ENCODE data around the gene C5orf58.

Gene C5orf58

DNA sequence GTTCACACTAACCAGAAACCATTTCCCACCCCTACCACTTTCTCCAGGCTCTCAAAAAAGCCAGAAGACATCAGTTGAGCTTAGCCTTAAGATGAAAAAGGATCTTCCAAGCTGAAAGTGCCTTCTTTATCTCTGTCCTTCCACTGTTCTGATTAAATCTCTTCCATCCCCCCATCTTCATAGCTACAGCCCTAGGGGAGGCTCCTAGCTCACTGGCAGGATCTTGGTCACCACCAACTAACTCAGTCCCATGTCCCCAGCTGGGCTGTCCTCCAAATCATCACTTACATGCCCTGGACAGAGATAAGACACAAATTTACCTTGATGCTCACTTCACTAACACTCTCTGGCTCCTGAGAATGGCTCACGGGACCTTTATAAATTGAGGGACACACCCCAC is 50.5 kb downstream of the C5orf58 start:
- DNase-seq (ENCODE audit: low read depth), result no peak

DNA sequence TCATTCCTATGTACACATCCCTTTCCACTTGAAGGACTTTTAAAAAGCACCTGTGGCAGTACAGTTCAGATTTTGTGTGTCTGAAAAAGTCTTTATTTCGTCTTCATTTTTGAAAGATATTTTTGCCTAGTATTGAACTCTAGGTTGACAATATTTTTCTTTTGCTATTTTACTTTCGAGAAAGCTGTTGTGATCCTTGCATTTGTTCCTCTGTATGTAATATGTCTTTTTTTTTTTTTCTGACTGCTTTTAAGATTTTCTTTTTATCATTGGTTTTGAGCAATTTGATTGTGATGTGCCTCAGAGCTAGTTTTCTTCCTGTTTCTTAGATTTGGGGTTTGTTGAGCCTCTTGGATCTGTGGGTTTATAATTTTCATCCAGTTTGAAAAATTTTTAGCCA is 51.4 kb downstream of the C5orf58 start:
- DNase-seq (ENCODE audit: low read depth), result no peak

DNA sequence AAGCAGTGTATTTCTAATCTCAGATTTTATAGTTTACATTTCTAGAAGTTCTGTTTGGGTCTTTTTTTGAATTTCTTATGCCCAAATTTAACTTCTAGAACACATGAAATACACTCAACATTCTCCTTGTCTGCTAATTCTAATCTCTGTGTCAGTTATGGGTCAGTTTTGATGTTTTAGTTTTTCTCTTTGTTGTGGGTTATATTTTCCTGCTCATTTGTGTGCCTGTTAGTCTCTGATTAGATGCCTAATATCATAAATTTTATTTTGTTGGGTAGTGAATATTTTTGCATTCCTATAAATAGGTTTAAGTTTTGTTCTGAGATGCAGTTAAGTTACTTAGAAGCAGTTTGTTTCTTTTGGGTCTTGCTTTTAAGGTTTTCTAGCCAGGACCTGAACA is 52.4 kb downstream of the C5orf58 start:
- no peak for DNase-seq (ENCODE audit: low read depth)

DNA sequence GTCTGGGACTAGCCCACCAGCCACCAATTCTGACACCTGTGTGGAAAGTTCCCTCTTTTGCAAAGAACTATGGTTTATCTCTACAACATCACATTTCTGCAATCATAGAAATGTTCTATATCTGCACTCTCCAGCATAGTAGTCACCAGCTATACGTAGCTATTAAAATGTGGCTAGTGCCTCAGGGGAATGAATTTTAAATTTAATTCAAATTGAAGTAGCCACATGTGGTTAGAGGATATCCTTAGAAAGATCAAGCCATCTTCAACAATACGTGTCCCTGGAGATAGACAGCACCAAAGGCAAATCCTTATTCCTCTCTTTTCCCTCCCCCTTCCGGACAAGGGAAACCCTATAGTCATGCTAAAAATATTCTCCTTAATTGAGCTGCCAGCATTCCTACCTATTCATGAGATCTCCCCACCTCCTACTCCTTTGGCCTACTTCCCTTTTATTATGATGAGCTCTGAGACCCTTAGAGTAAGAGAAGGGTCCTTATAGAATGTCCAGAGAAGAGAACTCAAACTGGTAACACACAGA is 53.7 kb downstream of the C5orf58 start:
- no peak for DNase-seq (ENCODE audit: low read depth)

DNA sequence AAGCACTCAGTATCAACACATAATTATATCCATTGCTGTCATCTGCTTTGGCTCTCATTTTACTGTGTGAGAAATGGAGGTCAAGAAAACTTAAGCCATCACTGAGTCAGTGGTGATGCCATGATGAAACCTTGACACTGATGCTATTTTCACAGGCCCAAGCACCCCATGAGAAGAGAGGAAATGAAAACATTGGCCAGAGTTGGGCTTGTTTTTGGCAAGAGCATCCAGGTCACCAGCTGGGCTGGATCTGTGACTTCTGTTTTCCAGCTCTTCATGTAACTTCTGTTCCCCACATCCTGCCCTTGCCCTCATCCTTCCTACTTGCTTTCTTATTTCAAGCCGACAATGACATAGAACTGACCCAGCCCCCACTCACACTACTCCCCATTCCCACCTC is 54.7 kb downstream of the C5orf58 start:
- DNase-seq (ENCODE audit: low read depth), result no peak

DNA sequence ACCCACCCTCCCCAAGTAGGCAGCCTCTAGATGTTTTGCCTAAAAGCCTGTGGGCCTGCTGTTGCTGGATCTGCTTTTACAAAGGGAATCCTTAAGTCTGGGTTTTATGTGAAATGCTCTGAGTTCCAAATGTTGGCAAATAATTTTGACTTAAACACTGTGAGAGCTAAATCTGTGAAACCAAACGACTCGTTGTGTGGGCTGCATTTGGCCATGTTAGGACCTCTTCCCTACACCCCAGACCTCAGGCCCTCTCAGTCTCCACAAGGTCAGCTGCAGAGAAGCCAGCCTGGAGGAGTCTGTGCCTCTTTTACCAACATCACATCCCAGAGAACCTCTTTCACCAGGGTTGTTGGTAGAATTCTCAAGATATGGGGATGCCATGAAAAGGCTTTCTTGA is 55.4 kb downstream of the C5orf58 start:
- no peak for DNase-seq (ENCODE audit: low read depth)

DNA sequence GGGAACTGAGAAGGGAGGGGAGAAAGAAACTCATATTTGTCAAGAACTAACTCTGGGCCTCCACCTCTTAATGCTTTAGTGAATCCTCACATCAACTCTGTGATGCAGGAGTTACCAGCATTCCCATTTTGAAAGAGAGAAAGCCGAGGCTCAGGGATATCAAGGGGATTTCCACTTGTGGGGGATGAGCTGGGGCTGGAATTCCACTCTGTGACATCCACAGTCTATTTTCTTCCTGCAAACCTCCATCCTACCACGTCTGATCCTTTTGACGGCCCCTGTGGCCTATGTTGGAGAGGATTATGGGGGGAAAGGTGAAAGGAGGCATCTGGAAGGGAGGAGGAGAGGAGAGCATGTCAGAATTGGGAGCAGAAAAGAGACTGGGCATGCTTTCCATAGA is 55.8 kb downstream of the C5orf58 start:
- DNase-seq (ENCODE audit: low read depth), result no peak

DNA sequence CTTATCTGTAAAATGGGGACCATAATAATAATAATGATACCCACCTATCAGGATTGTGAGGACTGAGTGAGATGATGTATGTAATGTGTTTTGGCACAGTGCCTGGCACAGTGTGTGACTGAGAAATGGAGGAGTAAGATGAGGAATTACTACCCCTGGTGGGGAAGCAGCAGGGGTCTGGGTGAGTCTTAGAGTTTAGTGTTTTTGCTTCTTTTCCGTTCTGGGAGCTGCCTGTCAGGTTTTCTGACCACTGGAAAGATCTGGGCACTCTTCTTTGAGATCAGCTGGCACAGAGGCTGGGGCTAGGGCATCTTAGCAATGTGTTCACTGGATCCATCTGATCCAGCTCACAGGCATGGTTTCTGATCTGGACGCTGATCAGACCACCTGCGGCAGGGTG is 56.3 kb downstream of the C5orf58 start:
- DNase-seq (ENCODE audit: low read depth), result no peak

DNA sequence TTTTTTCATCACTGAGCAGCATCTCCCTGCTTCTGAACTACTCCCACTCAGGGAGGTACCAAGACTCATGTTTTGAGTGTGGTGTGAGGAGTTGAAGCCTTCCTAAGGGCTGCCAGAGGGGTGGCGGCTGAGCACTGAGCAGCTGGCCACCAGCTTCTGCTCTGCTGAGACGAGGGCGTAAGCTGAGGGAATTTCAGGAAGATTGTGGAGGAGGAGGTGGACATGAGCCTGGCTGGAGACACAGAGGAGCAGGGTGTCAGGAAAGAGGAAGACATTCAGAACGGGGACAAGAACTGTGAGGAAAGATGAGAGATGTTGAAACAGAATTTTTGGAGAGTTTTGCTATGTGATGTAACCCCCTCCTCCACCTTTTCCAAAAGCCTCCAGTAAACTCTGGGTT is 57.0 kb downstream of the C5orf58 start:
- DNase-seq (ENCODE audit: low read depth), result no peak

DNA sequence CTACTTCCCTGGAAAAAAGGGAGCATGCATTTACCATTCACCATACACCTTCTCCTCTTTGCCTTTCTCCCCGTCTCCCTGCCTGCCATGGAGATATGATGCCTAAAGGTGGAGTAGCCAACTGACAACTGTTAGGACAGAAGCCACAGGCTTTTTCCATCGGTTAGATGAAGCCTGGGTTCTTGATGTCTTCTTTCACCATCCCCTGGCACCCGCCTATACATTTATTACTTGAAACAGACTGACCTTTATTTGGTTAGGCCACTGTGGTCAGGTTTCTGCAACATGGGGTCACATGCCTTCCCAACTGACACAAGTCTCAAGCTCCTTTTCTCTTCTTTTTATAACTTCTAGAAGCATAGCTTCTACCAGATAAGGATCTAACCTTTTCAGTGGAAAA is 57.7 kb downstream of the C5orf58 start:
- DNase-seq (ENCODE audit: low read depth), result no peak

DNA sequence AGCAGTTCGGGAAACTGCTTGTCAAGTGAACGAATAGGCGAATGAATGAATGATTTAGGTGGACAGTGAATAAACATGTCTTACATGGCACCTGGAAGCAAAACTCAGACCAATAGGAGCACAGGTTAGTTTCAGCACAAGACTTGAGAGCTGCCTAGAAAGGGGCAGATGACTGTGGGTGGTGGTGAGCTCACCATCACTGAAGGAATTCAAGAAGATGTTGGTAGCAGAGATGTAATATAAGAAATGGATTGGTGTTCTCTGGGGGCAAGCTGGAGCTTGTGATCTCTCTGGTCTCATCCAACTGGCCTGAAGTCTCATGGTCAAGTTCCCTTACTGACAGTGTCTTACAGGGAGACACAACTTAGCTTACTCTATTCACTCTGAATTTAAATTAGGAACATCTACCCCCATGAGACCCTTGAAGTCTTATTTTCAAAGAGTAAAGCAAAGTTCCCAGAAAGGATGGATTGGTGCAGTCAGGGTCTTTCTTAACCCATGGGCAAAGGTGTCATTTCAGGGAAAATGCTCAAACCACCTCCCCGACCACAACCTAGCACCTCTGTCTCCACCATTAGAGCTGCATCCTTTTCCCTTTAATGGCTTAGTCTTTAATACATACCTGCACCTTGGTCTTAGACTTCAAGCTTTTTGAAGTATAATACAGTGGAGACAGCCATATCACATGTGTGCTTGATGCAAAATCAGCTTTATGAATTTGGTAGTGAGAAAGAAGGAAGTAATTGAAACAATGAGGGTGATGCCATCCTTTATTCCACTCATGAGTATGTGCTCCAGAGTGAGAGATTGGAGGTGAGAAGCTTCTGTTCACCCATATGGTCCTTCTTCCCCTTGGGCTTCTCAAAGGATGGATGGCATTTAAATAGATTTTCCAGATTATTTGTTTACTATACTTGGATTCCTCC is 59.7 kb downstream of the C5orf58 start:
- no peak for DNase-seq (ENCODE audit: low read depth)

DNA sequence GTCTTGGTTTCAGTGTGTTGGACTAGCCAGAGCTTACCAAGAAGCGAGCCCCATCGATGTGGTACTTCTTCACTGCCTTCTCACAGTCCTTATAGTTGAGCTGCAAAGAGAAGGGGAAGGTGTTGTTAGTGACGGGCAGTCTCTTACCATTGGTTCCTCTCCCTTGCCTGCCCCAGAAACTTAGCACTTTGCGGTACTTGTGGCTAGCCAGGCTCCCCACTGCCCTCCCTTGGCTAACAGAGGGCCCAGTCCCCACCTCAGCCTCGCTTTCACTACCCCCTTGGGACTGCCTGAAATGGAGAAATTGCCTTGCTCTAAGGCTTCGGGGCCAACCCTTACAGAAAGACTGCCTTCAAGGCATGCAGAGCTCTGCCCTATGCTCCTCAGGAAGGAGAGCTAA is 60.5 kb downstream of the C5orf58 start:
- DNase-seq (ENCODE audit: low read depth), result no peak

DNA sequence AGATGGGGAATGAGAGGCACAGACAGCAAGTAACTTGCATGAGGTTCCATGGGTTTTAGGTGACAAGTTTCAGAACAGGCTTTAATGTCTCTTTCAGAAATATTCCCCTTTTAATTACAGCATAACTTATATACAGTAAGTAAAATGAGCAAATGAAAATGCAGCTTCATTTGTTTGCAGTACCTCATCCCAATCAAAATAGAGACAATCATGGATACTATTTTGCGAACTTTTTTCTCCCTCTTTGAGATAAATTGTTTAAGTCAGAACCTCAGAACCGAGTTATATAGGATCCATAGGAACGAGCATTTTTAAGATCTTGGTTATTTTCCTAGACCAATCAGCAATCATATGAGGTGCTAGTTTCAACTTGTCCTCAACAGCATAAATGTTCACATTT is 61.3 kb downstream of the C5orf58 start:
- no peak for DNase-seq (ENCODE audit: low read depth)

DNA sequence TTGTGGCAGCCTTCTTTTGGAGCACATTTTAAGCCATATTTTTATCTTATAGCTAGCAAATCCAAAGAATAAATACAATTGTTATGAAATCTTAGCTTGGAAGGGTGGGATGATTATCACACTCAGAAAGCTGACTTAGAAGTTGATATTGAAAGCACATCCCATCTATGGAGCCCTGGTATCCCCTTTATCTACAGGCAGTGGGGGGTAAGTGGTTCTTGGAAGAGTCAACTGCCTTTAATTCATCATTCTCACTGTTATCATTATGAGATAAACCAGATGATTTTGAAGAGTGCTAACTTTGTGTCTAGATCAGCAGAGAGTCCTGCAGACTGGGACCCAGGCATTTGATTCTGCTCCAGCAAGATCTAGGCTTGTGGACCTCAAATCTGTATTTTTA is 61.8 kb downstream of the C5orf58 start:
- DNase-seq (ENCODE audit: low read depth), result no peak
